ENCODE data around the gene NEAT1. TPM values are rescaled to one million over a fixed set of nuclear protein-coding genes. Genes with fewer than 3 reads are reported as not detected.
A peak's percentile ranks its signal among the peaks of the same experiment; 100 is the strongest.

Gene NEAT1
- total RNA-seq, 1 donor from 2014 or later = 27.0 TPM

GRCh38 chr11:65436412-65437032 is 13.9 kb downstream of the NEAT1 start:
- TF ChIP-seq CTCF (conservative IDR thresholded peaks at IDR 0.05; ENCODE audit: low read depth, low read length) = no peak
- no peak for DNase-seq (ENCODE audit: low read depth)

GRCh38 chr11:65437436-65438227 is 15.0 kb downstream of the NEAT1 start:
- no peak for DNase-seq (ENCODE audit: low read depth)

More at GRCh38 chr11:65436412-65437032, 13.9 kb downstream of the NEAT1 start:
- H3K4me3 ChIP-seq (ENCODE audit: low read depth, low read length) = peak overlapping the region; percentile 12

GRCh38 chr11:65438257-65439151 is 15.9 kb downstream of the NEAT1 start:
- TF ChIP-seq CTCF (conservative IDR thresholded peaks at IDR 0.05; ENCODE audit: low read depth, low read length) = no peak
- DNase-seq (ENCODE audit: low read depth) = no peak
- peak overlapping the region; percentile 17 for H3K4me3 ChIP-seq (ENCODE audit: low read depth, low read length)

More at GRCh38 chr11:65437436-65438227, 15.0 kb downstream of the NEAT1 start:
- no peak for TF ChIP-seq CTCF (conservative IDR thresholded peaks at IDR 0.05; ENCODE audit: low read depth, low read length)
- peak overlapping the region; percentile 17 for H3K4me3 ChIP-seq (ENCODE audit: low read depth, low read length)

GRCh38 chr11:65439331-65440181 is 17.0 kb downstream of the NEAT1 start:
- H3K4me3 ChIP-seq (ENCODE audit: low read depth, low read length) = no peak overlapping the region
- TF ChIP-seq CTCF (conservative IDR thresholded peaks at IDR 0.05; ENCODE audit: low read depth, low read length) = no peak
- no peak for DNase-seq (ENCODE audit: low read depth)

- TF ChIP-seq CTCF (conservative IDR thresholded peaks at IDR 0.05; ENCODE audit: low read depth, low read length) = no peak
- DNase-seq (ENCODE audit: low read depth) = no peak
- no peak overlapping the region for H3K4me3 ChIP-seq (ENCODE audit: low read depth, low read length)
Observed at GRCh38 chr11:65440831-65441499, 18.4 kb downstream of the NEAT1 start.

All from epithelial cell of proximal tubule (primary cell).